ENCODE results near the gene CTRL.

CTRL gene

GRCh38 chr16:67885545-67885944 lies 46.1 kb downstream of the CTRL start:
- DNase-seq, result no peak

- no peak for DNase-seq
Observed at GRCh38 chr16:67884684-67885083, 47.0 kb downstream of the CTRL start, which contains the start of gene NRN1L. TSS of gene NRN1L (plus strand) at chr16:67884885. CDS start at chr16:67884904, 19 bp downstream.

GRCh38 chr16:67883872-67884261 lies 47.8 kb downstream of the CTRL start:
- no peak for DNase-seq

GRCh38 chr16:67883146-67883871 lies 48.4 kb downstream of the CTRL start:
- peak; percentile 53 to 71 for DNase-seq

GRCh38 chr16:67882374-67883145 lies 49.1 kb downstream of the CTRL start:
- no peak for DNase-seq

- DNase-seq, result no peak
Observed at GRCh38 chr16:67881621-67882161, 50.0 kb downstream of the CTRL start.

GRCh38 chr16:67880584-67880983 lies 51.1 kb downstream of the CTRL start:
- DNase-seq, result no peak

GRCh38 chr16:67879936-67880335 lies 51.7 kb downstream of the CTRL start:
- no peak for DNase-seq
